Smooth muscle cell (in vitro differentiated cells): ENCODE measurements around the gene ZNF497. TPM values are rescaled to one million over a fixed set of nuclear protein-coding genes. Genes with fewer than 3 reads are reported as not detected.

Experiments
- DNase-seq: peaks from one replicate; lab custom pipeline; 2025; ENCODE audit not compliant: unreplicated experiment; lab: John Stamatoyannopoulos, UW
- H2AFZ ChIP-seq: fragments of 200-600 bp; sonication (generic); 2 replicates; pipeline ENCODE4 v1.6.0; 2016; ENCODE audit warnings: antibody characterized with exemption, low read depth, mild to moderate bottlenecking
- H3F3A ChIP-seq: fragments of 200-600 bp; sonication (generic); 2 replicates; pipeline ENCODE4 v1.6.0; 2017; ENCODE audit warnings: antibody characterized with exemption, low read depth
- H3K27ac ChIP-seq: fragments of 200-600 bp; sonication (generic); 2 replicates; pipeline ENCODE4 v1.5.1; 2016; ENCODE audit warnings: low read depth, mild to moderate bottlenecking
- H3K27me3 ChIP-seq: fragments of 200-600 bp; sonication (generic); 2 replicates; pipeline ENCODE4 v1.6.1; 2016; ENCODE audit warnings: low read depth, mild to moderate bottlenecking
- H3K36me3 ChIP-seq: fragments of 200-600 bp; sonication (generic); 2 replicates; pipeline ENCODE4 v1.5.1; 2016; ENCODE audit warnings: low read depth
- H3K4me1 ChIP-seq: fragments of 200-600 bp; sonication (generic); 2 replicates; pipeline ENCODE4 v1.5.1; 2016; ENCODE audit warnings: low read depth
- H3K4me2 ChIP-seq: fragments of 200-600 bp; sonication (generic); 2 replicates; pipeline ENCODE4 v1.6.0; 2016; ENCODE audit warnings: mild to moderate bottlenecking
- H3K4me3 ChIP-seq: fragments of 200-600 bp; sonication (generic); 2 replicates; pipeline ENCODE4 v1.5.1; 2016; ENCODE audit warnings: mild to moderate bottlenecking
- H3K79me2 ChIP-seq: fragments of 200-600 bp; sonication (generic); 2 replicates; pipeline ENCODE4 v1.6.0; 2016; ENCODE audit warnings: low read depth, mild to moderate bottlenecking
- H3K9ac ChIP-seq: fragments of 200-600 bp; sonication (generic); 2 replicates; pipeline ENCODE4 v1.6.0; 2016; ENCODE audit warnings: low read depth
- H3K9me3 ChIP-seq: fragments of 200-600 bp; sonication (generic); replicated peaks from 2 replicates; pipeline ENCODE4 v1.5.1; 2016; ENCODE audit warnings: low read depth
- H4K20me1 ChIP-seq: fragments of 200-600 bp; sonication (generic); 2 replicates; pipeline ENCODE4 v1.6.0; 2016; ENCODE audit warnings: low read depth
- WGBS: methylation state at CpG from one replicate; pipeline ENCODE4 v1.1.7; 2016; ENCODE audit warnings: low lambda C conversion rate; 5-methylcytosine and 5-hydroxymethylcytosine counted together
- polyA plus RNA-seq: library from polyadenylated mRNA; unstranded; fragments of >200 nt; fragmentation: Nextera tagmentation; extraction: Ambion mirVana; gene quantifications from 2 replicates; pipeline ENCODE4 v1.2.1, GENCODE V29; 2016
- total RNA-seq: library from RNA; depleted of rRNA; stranded (reverse); fragments of >200 nt; gene quantifications from 2 replicates; pipeline ENCODE4 v1.2.3, GENCODE V29; 2014
- TF ChIP-seq, protein P1 (sequence below): fragments of 200-600 bp; sonication (generic); IDR thresholded peaks from 2 replicates; pipeline ENCODE4 v1.5.1; 2017; ENCODE audit warnings: borderline replicate concordance, mild to moderate bottlenecking, antibody characterized with exemption; ENCODE audit not compliant: insufficient read depth, poor library complexity, severe bottlenecking

Gene ZNF497
- total and polyA plus RNA-seq, 2 experiments from 2014 or later = 0.58 to 4.6 TPM

DNA sequence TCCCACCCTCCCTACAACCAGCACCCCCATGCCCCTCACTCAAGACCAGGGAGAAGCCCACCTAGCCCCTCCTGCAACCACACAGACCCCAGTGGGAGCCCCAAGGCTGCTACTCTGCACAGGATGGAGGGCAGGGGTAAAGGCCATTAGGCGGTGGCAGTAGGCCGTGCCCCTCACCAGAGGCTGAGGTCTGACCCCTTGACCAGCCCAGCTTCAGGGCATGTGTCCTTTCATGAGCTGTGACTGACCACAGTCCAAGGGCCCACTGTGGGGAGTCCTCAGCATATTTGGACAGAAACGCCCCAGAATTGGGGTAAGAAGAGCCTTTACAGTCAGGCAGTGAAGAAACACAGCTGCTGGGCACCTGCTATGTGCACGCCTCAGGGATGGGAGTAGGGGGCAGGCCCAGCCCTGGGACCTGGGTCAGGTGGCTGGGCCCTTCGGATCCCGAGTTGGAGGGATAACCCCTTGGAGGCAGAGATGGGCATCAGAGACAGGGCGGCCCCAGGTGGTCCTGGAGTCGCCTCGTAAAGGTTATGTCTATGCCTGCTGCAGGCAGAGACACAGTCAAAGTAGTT lies 22.9 kb upstream of the ZNF497 start:
- H2AFZ ChIP-seq = no peak overlapping the region
- 94% methylated on average over 9 of the region's 9 CpGs for WGBS
- H3K27ac ChIP-seq = peak overlapping the region; percentile 91
- H3F3A ChIP-seq = no peaks in the 10 kb centered on the region
- TF ChIP-seq, protein P1, sequence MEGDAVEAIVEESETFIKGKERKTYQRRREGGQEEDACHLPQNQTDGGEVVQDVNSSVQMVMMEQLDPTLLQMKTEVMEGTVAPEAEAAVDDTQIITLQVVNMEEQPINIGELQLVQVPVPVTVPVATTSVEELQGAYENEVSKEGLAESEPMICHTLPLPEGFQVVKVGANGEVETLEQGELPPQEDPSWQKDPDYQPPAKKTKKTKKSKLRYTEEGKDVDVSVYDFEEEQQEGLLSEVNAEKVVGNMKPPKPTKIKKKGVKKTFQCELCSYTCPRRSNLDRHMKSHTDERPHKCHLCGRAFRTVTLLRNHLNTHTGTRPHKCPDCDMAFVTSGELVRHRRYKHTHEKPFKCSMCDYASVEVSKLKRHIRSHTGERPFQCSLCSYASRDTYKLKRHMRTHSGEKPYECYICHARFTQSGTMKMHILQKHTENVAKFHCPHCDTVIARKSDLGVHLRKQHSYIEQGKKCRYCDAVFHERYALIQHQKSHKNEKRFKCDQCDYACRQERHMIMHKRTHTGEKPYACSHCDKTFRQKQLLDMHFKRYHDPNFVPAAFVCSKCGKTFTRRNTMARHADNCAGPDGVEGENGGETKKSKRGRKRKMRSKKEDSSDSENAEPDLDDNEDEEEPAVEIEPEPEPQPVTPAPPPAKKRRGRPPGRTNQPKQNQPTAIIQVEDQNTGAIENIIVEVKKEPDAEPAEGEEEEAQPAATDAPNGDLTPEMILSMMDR = no peak
- H3K27me3 ChIP-seq = no peaks in the 10 kb centered on the region
- H3K4me3 ChIP-seq = peak overlapping the region; percentile 68
- H3K79me2 ChIP-seq = peaks cover 44% of the 10 kb centered on the region
- H4K20me1 ChIP-seq = peaks cover 30% of the 10 kb centered on the region
- peak overlapping the region; percentile 99 for H3K4me2 ChIP-seq
- no peak for DNase-seq
- peak overlapping the region; percentile 88 for H3K9ac ChIP-seq
- H3K36me3 ChIP-seq = no peaks in the 10 kb centered on the region
- H3K4me1 ChIP-seq = peaks cover 20% of the 10 kb centered on the region
- no peaks in the 10 kb centered on the region for H3K9me3 ChIP-seq

DNA sequence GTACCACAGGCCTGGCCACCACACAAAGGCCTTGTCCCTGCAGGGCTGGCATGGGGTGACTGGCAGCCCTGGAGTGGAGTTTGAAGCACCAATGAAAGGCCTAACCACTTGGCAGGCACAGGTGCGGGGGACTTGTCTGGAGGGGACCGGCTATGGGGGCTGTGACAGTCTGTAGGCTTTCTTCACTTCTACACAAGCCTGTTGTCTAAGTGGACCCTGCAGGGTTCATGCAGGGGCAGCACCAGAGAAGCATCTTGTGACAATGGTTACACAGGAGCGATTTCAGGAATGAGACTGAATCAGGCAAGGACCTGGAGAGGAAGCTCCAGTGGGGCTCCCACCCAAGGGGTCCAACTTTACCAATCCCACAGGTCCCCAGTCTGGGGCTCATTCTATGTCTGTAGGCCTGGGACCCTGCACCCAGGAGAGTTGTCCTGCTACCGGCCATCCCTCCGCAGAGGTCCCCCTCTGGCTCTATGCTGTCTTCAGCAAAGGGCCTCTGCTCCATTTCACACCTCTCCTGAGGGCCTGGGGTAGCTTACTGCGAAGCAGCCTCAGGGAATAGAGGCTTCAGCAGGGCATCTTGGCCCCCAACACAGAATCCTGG lies 20.5 kb upstream of the ZNF497 start:
- TF ChIP-seq, protein P1 = no peak
- H2AFZ ChIP-seq = no peak overlapping the region
- no peak overlapping the region for H3K27ac ChIP-seq
- H3K4me2 ChIP-seq = no peak overlapping the region
- H3F3A ChIP-seq = no peaks in the 10 kb centered on the region
- no peak overlapping the region for H3K9ac ChIP-seq
- no peaks in the 10 kb centered on the region for H3K36me3 ChIP-seq
- no peak overlapping the region for H3K4me3 ChIP-seq
- DNase-seq = no peak
- H3K27me3 ChIP-seq = no peaks in the 10 kb centered on the region
- 94% methylated on average over 6 of the region's 6 CpGs for WGBS
- no peaks in the 10 kb centered on the region for H3K9me3 ChIP-seq
- peaks cover 21% of the 10 kb centered on the region for H3K79me2 ChIP-seq
- peaks cover 17% of the 10 kb centered on the region for H3K4me1 ChIP-seq
- H4K20me1 ChIP-seq = peaks cover 10% of the 10 kb centered on the region

DNA sequence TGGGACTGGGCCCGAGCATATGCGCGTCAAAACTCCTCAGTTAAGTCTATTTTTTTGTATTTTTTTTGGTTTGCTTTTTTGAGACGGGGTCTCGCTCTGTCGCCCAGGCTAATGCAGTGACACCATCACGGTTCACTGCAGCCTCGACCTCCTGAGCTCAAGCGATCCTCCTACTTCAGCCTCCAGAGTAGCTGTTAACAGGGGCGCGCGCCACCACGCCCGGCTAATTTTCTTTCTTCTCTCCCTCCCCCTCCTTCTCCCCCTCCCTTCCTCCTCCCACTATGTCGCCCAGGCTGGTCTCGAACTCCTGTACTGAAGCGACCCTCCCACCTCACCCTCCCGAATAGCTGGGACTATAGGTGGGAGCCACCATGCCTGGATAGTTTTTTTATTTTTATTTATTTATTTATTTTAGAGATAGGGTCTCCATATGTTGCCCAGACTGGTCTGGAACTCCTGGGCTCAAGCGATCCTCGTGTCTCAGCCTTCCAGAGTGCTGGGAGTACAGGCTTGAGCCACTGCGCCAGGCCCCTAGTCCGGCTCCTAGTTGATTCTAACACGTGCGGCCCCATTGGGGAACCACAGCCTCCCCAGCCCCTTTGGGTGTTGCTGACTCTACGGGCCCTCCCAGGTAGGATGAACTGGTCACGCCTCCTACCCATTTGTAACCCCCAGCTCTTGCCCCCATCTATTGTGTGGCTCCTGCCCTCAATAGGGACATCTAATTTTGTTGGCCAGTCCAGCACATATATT lies 19.1 kb upstream of the ZNF497 start:
- 46% methylated on average over 23 of the region's 26 CpGs for WGBS
- DNase-seq = no peak

More for the DNA sequence above, 19.1 kb upstream of the ZNF497 start:
- Histone ChIP-seq H3K4me3 (peak overlapping the region; percentile 90), H3K27ac (peak overlapping the region; percentile 89), H3K79me2 (peaks cover 12% of the 10 kb centered on the region), H3K36me3 (no peaks in the 10 kb centered on the region), H4K20me1 (no peaks in the 10 kb centered on the region), H3K4me1 (peaks cover 13% of the 10 kb centered on the region), H3K9me3 (no peaks in the 10 kb centered on the region), H3K9ac (peak overlapping the region; percentile 97), H2AFZ (peak overlapping the region; percentile 51), H3F3A (no peaks in the 10 kb centered on the region), H3K27me3 (no peaks in the 10 kb centered on the region), H3K4me2 (peak overlapping the region; percentile 89)
- TF ChIP-seq, protein P1 = no peak
